ENCODE data around the gene COL6A3. TPM values are rescaled to one million over a fixed set of nuclear protein-coding genes. Genes with fewer than 3 reads are reported as not detected.
A peak's percentile ranks its signal among the peaks of the same experiment; 100 is the strongest.
"Not testable (repeated sequence)": the region's sequence is repeated elsewhere in the genome, so short reads cannot be mapped to it uniquely, and the experiment has no call there.

COL6A3 gene
- total RNA-seq, 1 donor from 2014 or later: 23.9 TPM

- DNase-seq: no peak
Observed at GRCh38 chr2:237315829-237316225, 98.1 kb downstream of the COL6A3 start.

GRCh38 chr2:237315170-237315828, 98.7 kb downstream of the COL6A3 start:
- DNase-seq: peak; percentile 66

GRCh38 chr2:237314681-237315080, 99.3 kb downstream of the COL6A3 start:
- DNase-seq: no peak

GRCh38 chr2:237314198-237314597, 99.8 kb downstream of the COL6A3 start:
- no peak for DNase-seq

- DNase-seq: no peak
Observed at GRCh38 chr2:237312021-237312755, 101.8 kb downstream of the COL6A3 start.

- no peak for DNase-seq
Observed at GRCh38 chr2:237310515-237311114, 103.3 kb downstream of the COL6A3 start.

GRCh38 chr2:237309416-237309815, 104.5 kb downstream of the COL6A3 start:
- no peak for DNase-seq

GRCh38 chr2:237309011-237309410, 105.0 kb downstream of the COL6A3 start:
- DNase-seq: no peak

- no peak for DNase-seq
Observed at GRCh38 chr2:237307474-237307873, 106.5 kb downstream of the COL6A3 start.

- no peak for DNase-seq
Observed at GRCh38 chr2:237306787-237307170, 107.2 kb downstream of the COL6A3 start.

- DNase-seq: no peak
Observed at GRCh38 chr2:237306083-237306786, 107.7 kb downstream of the COL6A3 start.

- no peak for DNase-seq
Observed at GRCh38 chr2:237305579-237305978, 108.4 kb downstream of the COL6A3 start.

- no peak for DNase-seq
Observed at GRCh38 chr2:237304763-237305514, 109.0 kb downstream of the COL6A3 start.

- DNase-seq: not testable (repeated sequence)
Observed at GRCh38 chr2:237303244-237303643, 110.7 kb downstream of the COL6A3 start.

- DNase-seq: no peak
Observed at GRCh38 chr2:237301595-237301994, 112.4 kb downstream of the COL6A3 start.

GRCh38 chr2:237300739-237301138, 113.2 kb downstream of the COL6A3 start:
- no peak for DNase-seq

GRCh38 chr2:237299906-237300305, 114.1 kb downstream of the COL6A3 start:
- DNase-seq: no peak

GRCh38 chr2:237298151-237299118, 115.5 kb downstream of the COL6A3 start:
- no peak for DNase-seq

- DNase-seq: no peak
Observed at GRCh38 chr2:237297421-237298150, 116.4 kb downstream of the COL6A3 start.

GRCh38 chr2:237296756-237297155, 117.2 kb downstream of the COL6A3 start:
- no peak for DNase-seq
